Motor neuron (in vitro differentiated cells): ENCODE measurements around the gene ATXN1. TPM values are rescaled to one million over a fixed set of nuclear protein-coding genes. Genes with fewer than 3 reads are reported as not detected.
A peak's percentile ranks its signal among the peaks of the same experiment; 100 is the strongest.
"Not testable (repeated sequence)": the region's sequence is repeated elsewhere in the genome, so short reads cannot be mapped to it uniquely, and the experiment has no call there.

Experiments
- ATAC-seq, 8 experiments: fragments of 200-7000 bp; cut with Tn5 transposase; replicated peaks in 6 of 8; 2 replicates each; pipeline ENCODE4 v1.8.0; 2021; ENCODE audit warnings: mild to moderate bottlenecking in 8 of 8, moderate library complexity in 8 of 8
- H3K27ac ChIP-seq, 2 donors: fragments of 250-450 bp; sonication (Bioruptor Pico); 2 replicates each; pipeline ENCODE4 v1.9.0; 2021; ENCODE audit warnings: antibody characterized with exemption in 2 of 2, mild to moderate bottlenecking in 2 of 2, moderate library complexity in 1 of 2
- H3K4me1 ChIP-seq, 2 donors: fragments of 250-450 bp; sonication (Bioruptor Pico); replicated peaks in 1 of 2; 2 replicates each; pipeline ENCODE4 v1.6.1; 2021; ENCODE audit warnings: antibody characterized with exemption in 2 of 2, mild to moderate bottlenecking in 2 of 2, moderate library complexity in 1 of 2
- H3K4me3 ChIP-seq, 5 donors: fragments of 250-450 bp; sonication (Bioruptor Pico); 2 replicates each; pipeline ENCODE4 v1.9.0; 2021; ENCODE audit warnings: antibody characterized with exemption in 5 of 5, mild to moderate bottlenecking in 5 of 5, moderate library complexity in 4 of 5
- WGBS, 10 experiments: fragments of 450-650 bp; shearing (Covaris generic); methylation state at CpG; one replicate each; pipeline ENCODE4 v1.0.0; 2022; 5-methylcytosine and 5-hydroxymethylcytosine counted together
- in situ Hi-C, 9 experiments: fragments of 400-800 bp; cut with MboI; loops; one replicate each; pipeline ENCODE4 v1.15.0; 2021; ENCODE audit warnings: low sequenced_read_pairs in 9 of 9, low pct_unique_long_range_greater_than_20kb in 2 of 9; ENCODE audit not compliant: unreplicated experiment in 9 of 9
- total RNA-seq, 8 experiments: library from RNA; unstranded; fragments of 300-600 nt; gene quantifications; 2 replicates each; pipeline versions ENCODE4 v1.2.3 to v1.2.4, GENCODE V29; 2022

ATXN1 gene
- total RNA-seq, 8 experiments from 2014 or later: 8.9 to 64.9 (median 18.3) TPM

GRCh38 chr6:16702627-16703378, 58.5 kb downstream of the ATXN1 start:
- H3K4me1 ChIP-seq, H3K27ac ChIP-seq, in situ Hi-C loops, ATAC-seq, H3K4me3 ChIP-seq: not testable (repeated sequence)
- WGBS, 10 experiments: 100% methylated on average over 1 of the region's 6 CpGs; no CpG with 5 or more reads in 8 of the 10 experiments

DNA sequence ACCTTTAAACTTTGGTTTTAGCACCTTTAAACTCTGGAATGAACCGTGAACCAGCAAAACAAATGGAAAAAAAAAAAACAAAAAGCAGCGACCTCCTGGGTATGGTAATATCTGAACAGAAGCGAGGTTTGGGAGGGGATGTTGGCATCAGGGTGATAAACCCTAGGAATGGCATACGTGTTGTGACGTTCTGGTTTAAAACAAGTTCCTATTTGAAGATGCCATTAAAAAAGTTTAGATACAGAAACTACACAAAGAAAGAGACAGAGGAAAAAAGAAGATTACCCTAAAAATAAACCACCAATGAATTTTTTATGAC, 60.4 kb downstream of the ATXN1 start:
- 29 to 100% (median 80%) methylated on average over 1 to 5 of the region's 5 CpGs; no CpG with 5 or more reads in 1 of the 10 experiments for WGBS, 10 experiments
- peak in 1 of 8 experiments; percentile 47 for ATAC-seq
- no peaks in the 10 kb centered on the region for H3K4me1 ChIP-seq

DNA sequence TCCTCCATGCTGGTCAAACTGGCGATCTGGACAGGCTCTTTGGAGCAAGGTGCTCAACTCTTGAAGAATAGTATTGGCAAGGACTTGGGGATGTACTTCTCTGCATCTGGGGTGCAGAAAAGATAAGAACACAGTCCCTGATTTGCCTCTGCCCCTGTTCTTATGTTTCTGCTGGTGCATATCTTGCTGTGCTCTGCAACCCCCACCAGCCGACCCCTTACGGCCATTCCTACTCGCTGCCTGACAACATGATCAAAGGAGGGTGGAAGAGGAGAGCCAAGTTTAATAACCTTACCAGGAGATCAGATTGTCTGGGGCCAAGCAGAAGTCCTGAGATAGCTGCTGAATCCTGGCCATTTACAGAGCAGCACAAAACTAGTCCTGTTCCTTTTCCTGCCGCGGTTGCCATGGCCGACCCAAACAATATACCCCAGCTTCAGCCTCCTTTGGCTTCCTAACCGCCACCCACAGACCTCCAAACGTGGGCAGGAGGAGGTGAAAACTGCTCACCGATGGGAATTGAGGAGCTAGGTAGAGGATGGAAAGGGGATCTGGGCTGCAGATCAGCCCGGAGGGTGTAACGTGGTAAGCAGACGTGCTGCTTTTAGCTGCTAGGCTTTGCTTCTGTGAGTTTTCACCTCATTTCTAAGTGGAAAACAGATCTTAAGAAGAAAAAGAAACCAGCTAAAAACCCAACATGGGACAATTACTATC, 60.9 kb downstream of the ATXN1 start:
- WGBS, 10 experiments: 24 to 100% (median 60%) methylated on average over 1 to 10 of the region's 13 CpGs; no CpG with 5 or more reads in 1 of the 10 experiments
- no peak overlapping the region for H3K27ac ChIP-seq

More for the DNA sequence above, 60.4 kb downstream of the ATXN1 start:
- H3K4me3 ChIP-seq: no peak overlapping the region
- in situ Hi-C loops: no loop called here
- H3K27ac ChIP-seq: no peak overlapping the region

DNA sequence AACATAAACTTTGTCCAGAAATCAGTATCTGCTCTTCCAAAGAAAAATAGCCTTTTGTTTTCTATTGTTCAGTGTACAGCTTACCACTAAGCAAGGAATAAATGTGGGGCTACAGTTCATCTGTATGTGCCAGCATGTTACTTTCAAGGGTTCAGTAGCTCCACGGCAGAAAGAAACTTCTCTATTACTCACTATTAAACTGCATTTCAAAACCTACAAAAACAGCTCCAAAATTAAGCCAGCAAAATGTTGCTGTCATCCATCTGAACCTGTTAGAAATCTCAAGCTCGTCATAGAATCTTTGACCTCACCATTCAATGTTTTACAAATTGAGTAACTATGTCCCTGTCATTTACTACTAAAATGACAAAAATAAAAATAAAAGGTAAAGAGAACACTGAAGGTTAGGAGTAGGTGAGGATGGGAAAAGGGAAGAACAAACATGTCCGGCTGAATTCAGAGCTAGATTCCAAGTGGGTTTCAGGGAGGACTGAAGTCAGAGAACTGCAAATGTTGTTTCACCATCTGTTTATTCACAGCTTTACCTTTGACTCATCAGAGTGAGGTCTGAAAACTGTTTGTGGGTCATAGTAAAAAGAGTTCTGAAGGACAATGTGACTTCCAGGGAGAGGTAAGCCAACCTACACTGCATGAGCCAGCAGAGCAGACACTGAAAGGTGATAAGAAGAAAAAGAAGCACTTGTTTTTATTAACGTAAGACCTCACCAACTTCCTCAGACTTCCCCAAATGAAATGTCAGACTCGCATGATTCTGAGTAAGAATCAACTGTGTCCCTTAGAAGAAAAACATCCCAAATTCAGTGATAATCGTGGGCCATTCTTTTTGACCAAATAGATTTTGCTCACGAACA, 62.0 kb downstream of the ATXN1 start:
- no peaks in the 10 kb centered on the region for H3K4me1 ChIP-seq
- no peak overlapping the region for H3K4me3 ChIP-seq
- H3K27ac ChIP-seq: no peak overlapping the region
- ATAC-seq: peak in 1 of 8 experiments; percentile 14
- in situ Hi-C loops: no loop called here
- WGBS, 10 experiments: 57 to 88% (median 85%) methylated on average over 3 to 7 of the region's 7 CpGs

More for the DNA sequence above, 60.9 kb downstream of the ATXN1 start:
- Histone ChIP-seq H3K4me3 (no peak overlapping the region), H3K4me1 (no peaks in the 10 kb centered on the region)
- in situ Hi-C loops: no loop called here
- peak in 4 of 8 experiments; percentile 31 to 53 (median 36) for ATAC-seq

DNA sequence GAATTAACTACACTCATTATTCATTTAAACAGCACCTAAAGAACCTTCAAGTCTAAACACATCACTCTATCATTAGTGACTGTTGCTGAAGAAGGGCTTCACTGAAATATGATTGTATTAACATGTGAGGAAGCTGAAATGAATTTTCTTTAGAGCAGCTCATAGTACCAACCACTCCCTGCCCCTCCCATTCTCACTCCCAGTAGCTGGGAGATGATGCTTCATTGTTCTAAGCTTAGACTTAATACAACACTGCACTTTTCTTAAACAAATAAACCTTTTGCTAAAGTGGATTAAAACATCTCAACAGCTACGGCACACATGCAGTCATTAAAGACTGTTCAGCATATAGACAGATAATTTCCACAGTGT, 63.1 kb downstream of the ATXN1 start:
- no peak overlapping the region for H3K4me3 ChIP-seq
- H3K27ac ChIP-seq: no peak overlapping the region
- WGBS, 10 experiments: 20 to 100% (median 77%) methylated on average over 1 of the region's 1 CpG
- peak in 3 of 8 experiments; percentile 37 to 76 (median 65) for ATAC-seq
- in situ Hi-C loops: no loop called here
- no peaks in the 10 kb centered on the region for H3K4me1 ChIP-seq

DNA sequence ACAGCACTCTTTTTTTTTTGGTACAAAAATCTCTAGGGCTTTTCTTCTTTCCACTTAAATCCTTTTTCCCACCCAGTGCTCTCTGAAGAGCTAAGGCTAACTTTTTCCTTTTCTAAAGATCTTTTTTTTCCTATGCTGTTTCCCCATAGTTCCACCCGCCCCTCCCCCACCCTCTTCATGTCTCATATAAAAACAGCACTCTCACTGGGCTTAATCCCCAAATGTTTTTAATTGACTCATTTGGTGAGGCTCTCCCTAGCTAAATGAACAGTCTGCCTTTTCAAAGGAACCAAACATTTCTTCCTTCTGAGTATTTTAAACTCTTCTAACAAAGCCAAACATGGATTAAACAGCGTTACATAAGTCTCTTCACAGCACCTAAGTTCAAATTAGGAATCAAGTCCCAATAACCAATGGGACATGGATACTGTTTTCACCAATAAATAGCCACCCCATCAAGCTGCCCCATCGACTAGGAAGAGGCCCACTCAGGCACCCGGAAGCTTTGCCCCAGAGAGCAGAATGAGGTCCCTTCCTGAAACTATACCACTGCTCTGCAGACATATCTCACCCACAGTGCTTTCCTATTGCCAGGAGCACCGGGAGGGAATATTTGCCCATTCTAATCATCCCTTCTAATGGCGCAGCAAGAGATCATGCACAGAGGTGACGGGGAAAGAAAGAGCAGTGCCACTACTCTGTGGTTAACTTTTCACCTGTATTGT, 63.7 kb downstream of the ATXN1 start:
- Histone ChIP-seq H3K4me1 (no peaks in the 10 kb centered on the region), H3K27ac (no peak overlapping the region), H3K4me3 (no peak overlapping the region)
- in situ Hi-C loops: no loop called here
- WGBS, 10 experiments: 38 to 100% (median 76%) methylated on average over 1 to 6 of the region's 7 CpGs; no CpG with 5 or more reads in 1 of the 10 experiments
- no peak for ATAC-seq

GRCh38 chr6:16696496-16696895, 64.8 kb downstream of the ATXN1 start:
- Histone ChIP-seq H3K4me1 (no peaks in the 10 kb centered on the region), H3K4me3 (no peak overlapping the region), H3K27ac (no peak overlapping the region)
- WGBS, 10 experiments: 29 to 100% (median 77%) methylated on average over 1 to 2 of the region's 2 CpGs; no CpG with 5 or more reads in 1 of the 10 experiments
- no peak for ATAC-seq
- in situ Hi-C loops: no loop called here

GRCh38 chr6:16694781-16695578, 66.3 kb downstream of the ATXN1 start:
- Histone ChIP-seq H3K4me3 (no peak overlapping the region), H3K27ac (no peak overlapping the region), H3K4me1 (no peaks in the 10 kb centered on the region)
- ATAC-seq: no peak
- WGBS, 10 experiments: 49 to 100% (median 72%) methylated on average over 1 to 4 of the region's 4 CpGs; no CpG with 5 or more reads in 1 of the 10 experiments
- in situ Hi-C loops: no loop called here

GRCh38 chr6:16691324-16691723, 69.9 kb downstream of the ATXN1 start:
- in situ Hi-C loops: no loop called here

GRCh38 chr6:16690608-16691142, 70.6 kb downstream of the ATXN1 start:
- 67 to 100% (median 90%) methylated on average over 3 to 7 of the region's 7 CpGs; no CpG with 5 or more reads in 1 of the 10 experiments for WGBS, 10 experiments
- no peak for ATAC-seq
- Histone ChIP-seq H3K4me1 (no peaks in the 10 kb centered on the region), H3K4me3 (no peak overlapping the region), H3K27ac (no peak overlapping the region)
- in situ Hi-C loops: no loop called here

More at GRCh38 chr6:16691324-16691723, 69.9 kb downstream of the ATXN1 start:
- H3K27ac ChIP-seq: no peak overlapping the region
- no peaks in the 10 kb centered on the region for H3K4me1 ChIP-seq
- ATAC-seq: no peak
- H3K4me3 ChIP-seq: no peak overlapping the region

DNA sequence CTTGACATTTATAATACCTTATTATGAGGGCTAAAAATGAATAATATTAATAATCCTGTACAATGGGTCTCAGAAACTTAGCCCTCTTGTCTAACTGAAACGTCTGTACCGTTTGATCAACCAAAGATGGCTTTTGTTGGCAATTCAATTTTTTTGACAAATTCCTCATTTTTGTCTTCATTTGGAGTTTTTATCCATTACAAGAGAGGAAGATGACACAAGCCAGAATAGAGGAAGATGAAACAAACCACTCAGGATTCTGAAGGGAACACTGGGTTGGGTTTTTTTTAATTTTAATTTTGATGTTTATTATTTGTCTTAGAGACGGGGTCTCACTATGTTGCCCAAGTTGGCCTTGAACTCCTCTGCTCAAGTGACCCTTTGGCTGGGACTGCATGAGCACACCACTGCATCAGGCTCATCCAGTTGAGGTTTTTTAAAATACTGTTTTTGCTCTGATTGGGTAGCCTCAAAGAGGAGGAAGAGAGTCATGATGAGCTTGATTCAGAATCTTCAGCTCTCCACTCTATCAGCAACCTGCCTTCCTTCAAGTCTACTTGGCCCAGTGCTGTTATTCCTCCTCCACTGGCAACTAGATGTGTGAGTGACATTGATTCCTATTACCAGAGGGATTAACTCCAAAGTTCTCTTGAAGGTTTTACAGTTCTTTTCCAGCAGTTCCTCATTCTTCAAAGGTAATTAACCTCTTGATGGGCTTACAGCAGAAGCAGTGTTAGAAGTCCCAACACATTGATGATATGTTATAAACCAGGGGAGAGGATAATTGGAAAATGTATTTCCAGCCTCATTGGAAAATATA, 71.3 kb downstream of the ATXN1 start:
- Histone ChIP-seq H3K27ac (no peak overlapping the region), H3K4me3 (no peak overlapping the region), H3K4me1 (no peaks in the 10 kb centered on the region)
- WGBS, 10 experiments: 50 to 100% (median 87%) methylated on average over 1 to 3 of the region's 3 CpGs; no CpG with 5 or more reads in 3 of the 10 experiments
- in situ Hi-C loops: no loop called here
- no peak for ATAC-seq
